ENCODE measurements around the gene CTIF.

Gene CTIF

DNA sequence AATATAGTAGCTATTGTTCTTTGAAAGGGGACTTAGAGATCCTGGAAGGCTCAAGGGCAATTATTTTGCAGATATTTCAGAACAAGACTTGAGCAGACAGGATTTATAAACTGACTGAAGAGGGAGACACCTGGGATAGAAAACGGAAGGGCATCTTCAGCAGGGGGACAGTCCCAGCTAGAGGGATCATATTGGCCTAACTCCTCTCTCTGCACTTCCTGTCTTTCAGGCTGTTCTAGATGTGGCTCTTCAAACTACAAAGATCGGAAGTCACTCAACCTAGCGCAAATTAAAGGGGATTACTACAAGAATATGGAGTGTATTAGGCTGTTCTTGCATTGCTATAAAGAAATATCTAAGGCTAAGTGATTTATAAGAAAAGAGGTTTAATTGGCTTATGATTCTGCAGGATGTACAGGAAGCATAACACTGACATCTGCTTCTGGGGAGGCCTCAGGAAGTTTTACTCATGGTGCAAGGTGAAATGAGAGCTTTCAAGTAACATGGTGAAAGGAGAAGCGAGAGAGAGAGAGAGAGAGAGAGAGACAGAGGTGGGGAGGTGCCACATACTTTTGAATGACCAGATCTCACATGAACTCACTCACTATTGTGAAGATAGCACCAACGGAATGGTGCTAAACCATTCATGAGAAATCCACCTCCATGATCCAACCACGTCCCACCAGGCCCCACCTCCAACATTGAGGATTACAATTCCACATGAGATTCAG is 5.3 kb upstream of the CTIF start:
- no peak for DNase-seq

DNA sequence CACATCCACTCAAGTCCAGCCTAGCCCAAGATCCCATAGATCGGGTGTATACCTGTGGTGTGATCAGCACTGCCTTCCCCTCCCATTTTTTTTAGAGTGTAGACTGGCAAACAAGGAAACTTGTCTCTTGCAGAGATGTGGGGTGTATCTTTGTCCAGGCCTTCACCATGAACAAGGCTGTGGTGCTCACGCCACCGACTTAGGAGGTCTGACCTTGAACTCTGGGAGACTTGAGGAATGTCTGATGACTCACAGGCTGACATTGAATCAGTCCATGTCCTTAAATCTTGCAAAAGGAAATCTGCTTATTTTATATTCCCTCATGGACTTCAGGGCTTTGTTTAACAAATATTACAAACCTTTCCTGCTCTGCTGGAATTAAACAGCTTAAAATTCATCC is 4.5 kb upstream of the CTIF start:
- no peak for DNase-seq

DNA sequence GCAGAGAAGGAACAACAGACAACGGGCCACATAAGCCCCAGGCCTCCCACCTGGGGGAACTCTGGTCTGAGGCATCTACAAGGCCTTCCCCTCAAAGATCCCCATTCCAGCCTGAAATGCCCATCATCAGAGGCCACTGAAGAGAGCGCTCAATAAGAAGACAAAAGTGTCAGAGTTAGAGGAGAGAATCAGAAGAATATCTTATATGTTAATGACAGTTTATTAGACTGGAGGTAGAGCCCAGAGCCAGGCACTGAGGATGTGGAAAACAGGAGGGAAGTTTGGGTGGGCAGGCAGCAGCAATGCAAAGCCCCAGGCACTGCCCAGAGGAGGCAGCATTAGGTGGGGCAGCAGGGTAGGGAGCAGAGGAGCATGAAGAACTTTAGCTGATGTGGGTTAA is 2.9 kb upstream of the CTIF start:
- DNase-seq: no peak

DNA sequence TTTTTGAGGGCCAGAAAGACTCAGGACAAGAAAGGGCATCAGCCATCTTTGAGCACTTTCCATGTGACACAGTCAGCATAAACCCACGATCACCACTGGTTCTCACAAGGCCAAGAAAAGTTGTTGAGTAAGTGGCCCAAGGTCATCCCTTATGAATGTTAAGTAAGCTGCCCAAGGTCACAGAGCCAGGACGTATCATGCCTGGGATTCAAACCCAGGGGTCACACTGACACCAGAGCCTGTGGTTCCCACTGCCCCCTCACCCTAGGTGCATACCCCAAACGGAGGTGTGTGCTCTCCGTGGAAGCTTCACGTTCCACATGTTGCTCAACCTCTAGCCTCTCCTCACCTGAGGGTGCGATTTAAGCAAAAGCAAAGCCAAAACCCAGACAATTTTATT is 2.3 kb upstream of the CTIF start:
- DNase-seq: no peak

DNA sequence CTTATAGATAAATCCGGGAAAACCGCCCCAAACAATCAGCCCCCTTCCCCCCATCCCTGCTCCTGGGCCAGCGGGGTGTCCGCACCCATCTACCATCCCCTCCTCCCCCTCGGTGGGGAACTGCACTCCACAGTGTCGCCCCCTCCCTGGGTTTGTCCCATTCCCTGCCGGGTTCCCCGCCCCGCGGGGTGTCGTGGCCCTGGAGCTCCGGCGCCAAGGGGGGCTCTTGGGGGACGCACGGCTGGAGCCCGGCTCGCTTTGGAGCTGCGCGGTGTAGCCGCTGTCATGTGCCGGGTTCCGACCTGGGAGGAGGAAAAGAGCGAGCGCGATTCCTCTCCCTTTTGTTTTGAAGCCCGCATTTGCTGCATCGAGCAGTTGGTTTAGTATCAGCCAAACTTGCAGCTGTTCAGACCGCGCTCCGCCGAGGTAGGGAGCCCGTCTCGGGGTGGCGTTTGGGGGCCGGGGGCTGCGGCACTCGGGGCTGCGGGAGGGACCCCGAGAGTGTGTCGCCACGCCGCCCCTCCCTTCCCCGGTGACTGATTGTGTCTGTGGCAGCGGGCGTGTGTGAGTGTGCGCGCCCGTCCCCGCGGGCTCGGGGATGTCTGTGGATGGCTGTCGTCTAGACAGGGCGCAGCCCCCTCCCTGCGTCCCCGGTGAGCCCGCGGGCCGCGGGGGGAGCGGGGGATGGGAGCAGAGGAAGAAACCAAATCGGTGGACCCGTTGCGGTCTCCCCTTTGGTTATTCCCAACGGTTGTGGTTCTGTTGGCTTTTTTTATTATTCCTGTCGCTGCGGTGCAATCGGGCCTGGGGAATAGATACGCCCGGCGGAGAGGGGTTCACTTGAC is 797 bp downstream of the CTIF start:
- no peak for DNase-seq

DNA sequence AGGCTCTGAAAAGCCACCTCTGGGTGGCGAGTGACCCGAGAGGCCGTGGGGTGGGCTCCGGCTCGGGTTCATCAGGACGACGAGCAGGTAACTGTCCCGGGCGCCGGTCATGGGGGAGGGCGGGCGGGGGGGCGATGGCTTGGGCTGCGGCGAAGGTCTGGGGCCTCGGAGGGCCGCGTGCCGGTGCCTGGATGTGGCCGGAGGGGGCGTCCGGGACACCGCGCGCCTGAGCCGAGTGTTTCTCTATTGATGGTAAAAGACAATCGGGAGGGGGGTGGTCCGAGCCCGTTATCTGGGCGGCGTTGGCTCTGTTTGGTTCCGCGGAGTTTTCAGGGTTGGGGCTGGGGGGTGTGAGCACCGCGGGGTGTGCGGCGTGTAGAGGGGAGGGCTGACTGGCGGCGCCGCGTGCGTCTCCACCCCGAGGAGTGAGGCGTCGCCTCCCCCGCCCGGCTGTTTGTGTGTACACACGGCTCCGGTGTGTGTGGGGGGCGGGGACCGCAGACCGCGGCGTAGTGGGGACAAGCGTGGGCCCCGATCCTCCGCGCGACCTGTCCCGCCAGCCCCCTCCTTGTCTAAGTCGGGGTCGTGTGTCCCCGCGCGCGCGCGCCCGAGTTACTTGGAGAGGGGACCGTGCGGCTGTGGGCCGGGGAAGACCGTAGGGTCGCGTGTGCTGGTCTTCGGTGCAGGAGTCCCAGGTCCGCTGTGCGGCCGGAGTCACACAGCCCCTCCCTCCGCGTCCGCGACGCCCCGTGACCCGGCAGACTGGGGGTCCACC is 1.6 kb downstream of the CTIF start:
- no peak for DNase-seq

DNA sequence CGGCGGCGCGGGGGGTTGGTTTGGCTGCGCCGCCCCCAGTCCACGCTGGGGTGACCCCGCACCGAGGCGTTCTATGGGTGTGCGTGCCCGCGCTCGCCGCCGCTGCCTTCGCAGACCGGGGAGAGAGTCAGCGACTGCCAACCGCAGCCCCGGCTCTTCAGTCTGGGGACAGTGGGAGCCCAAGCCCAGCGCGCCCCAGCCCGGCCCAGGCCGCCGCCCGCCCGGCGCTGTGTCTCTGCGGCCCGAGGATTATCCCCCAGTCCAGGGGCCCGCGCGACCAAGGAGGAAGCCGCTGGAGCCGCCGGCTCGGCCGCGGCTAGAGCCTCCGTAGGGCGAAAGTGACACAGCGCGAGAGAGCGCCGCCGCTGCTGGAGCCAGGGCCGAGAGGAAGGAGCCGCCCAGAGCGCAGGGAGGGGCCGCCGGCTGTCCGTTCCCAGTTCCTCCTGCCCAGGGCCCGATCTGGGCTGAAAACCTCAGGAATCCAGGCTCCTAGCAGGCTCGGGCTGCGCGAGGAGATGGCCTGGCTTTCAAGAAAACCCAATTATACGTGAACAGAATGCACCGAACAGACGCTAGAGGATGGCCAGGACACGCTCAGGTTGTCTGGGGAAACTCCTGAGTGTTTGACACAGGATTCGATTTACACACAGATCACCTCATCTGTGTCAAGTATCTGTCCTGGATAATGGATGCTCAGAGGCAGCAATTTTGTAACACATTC is 2.4 kb downstream of the CTIF start:
- DNase-seq: no peak

DNA sequence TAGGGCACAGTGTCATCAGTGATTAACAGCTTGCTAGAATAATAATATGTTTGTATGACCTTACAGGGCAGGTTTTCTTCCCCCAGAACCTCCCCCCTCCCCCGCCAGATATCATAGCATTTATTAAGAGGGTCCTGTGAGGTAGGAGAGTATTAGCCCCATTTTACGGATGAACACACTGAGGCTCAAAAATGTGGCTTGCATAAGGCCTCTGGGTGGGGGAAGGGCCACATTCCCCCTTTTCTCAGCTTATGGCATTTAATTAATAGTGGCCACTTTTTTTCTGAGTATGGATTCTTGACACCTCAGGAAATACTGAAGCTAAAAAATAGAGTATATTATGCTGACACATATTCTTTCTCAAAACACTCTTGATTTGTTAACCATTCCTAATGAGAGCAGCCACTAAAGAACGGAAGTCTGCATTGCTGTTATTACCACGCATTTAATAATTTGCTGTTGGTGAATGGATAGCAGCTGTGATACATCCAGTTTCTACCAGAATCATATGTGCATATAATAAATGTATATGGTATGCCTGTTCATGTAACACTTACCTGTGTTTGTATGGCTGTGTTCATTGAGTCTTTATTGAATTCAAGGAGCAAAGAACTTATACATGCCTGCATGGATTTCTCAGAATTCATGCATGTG is 3.0 kb downstream of the CTIF start:
- DNase-seq: no peak

DNA sequence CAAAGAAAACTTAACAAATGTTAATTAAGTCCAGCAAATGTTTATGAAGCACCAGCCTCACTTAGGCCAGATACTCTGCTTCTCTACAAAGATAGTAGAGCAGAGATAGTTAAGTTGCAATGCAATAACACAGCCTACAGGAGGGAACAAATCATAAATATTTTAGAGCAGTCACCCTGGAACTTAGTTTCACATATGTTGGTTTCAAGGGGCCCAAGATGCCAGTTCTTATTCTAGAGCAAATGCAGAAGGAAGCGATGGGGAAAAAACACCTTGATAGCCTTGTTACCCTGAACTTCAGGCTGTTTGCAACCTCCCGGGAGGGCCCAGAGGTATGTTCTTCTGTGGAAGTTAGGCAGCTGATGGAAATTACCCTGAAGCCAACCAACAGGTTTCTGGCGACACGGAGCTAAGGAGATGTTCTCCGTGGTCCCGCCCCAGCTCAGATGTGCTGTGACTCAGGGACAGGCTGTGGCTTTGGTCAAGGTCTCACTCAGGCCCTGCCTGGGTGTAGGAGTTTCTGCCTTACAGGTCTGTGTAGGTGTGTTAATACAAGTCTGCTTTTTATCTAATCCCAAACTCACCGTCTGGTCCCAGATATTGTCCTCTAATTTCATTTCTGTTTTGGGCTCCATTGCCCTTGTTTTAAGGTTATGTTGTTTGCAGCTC is 3.8 kb downstream of the CTIF start:
- no peak for DNase-seq

DNA sequence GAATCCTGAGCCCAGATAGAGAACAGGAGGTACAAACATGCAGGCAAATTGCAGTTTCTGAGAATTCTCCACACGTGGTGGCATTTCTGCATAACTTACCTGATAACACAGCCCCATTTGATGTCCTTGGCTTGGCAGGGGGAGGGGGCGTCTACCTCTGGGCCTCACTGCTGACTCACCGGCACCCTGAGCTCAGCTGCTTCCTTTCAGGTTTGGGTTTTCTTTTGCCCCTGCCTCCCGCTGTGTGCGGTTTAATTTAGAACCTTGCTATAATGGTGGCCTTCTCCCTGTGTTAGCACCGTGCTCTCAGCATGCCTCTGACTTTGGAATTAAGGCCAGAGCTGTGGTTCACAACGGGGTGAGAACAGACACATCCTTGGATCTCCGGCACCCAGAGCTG is 4.4 kb downstream of the CTIF start:
- no peak for DNase-seq

DNA sequence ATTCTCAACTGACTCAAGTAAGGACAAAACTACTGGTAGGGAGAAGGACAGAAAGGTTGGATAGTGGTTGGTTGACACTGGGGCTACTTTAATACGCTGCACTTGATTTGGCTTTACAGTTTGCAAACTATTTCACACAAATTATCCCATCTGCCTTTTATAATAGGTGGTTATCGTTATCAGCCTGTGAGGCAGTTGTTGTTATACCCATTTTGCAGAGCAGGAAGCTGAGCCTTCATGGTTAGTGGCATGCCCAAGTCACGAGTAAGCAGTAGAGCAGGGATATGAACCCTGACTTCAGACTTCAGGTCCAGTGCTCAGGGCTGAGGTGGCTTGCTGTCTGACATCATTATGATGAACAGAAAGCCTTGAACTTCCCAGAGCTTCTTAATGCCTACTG is 5.3 kb downstream of the CTIF start:
- no peak for DNase-seq

DNA sequence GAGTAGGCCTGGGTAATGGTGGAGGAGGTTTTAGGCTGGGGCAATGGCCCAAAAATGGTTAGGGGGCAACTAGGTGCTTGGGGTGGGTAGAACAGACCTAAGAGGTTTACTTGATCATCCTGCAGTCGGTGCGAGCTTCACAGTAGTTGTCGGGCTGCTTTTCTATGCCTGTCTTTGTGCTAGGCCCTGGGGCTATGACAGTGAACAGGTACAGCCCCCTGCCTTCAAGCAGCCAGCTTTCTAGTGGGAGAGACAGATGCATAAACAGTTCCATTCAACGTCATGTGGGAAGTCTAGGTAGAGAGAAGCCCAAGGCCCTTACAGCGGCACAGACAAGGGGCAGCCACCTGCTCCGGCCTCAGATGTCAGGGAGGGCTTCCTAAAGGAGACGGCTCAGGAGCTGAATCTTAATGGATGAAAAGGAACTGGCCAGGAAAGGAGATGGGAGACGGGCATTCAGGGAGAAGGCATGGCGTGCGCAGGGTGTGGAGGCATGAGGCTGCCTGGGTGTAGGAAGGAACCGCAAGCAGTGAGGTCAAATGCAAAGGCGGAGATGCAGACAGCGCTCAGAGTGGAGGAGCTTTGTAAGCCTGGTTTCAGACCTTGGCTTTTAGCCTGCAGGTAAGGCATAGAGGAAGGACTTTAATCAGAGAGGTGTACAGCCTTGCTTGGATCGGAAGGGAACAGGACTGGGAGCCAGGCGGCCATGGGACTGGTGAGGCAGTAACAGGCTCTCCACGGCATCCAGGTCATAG is 6.0 kb downstream of the CTIF start:
- no peak for DNase-seq

DNA sequence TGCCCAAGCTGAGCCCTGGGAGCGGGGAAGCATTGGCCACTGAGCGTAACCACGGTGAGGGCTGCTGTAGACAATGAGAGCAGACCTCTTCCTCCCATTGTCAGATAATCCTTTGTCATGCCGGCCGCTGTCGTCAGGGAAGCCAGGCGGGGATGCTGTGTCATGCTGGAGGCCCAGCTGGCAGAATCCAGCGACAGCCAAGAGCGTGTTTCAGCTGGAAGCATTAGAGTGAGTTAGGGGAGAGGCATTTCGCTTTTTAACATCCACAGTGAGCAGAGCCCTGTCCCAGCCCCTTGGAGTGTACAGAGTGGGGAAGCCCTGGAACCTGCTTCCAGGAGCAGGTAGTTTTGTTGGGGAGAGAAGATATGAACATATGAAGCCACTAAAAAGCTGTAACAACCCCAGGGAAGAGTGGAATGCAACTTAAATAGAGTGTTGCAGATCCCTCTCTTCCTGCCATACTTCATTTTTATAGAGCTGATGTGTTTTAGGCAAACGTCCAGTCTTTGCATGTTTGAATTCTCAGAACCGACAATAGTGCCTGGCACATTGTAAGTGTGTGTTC is 7.0 kb downstream of the CTIF start:
- no peak for DNase-seq

DNA sequence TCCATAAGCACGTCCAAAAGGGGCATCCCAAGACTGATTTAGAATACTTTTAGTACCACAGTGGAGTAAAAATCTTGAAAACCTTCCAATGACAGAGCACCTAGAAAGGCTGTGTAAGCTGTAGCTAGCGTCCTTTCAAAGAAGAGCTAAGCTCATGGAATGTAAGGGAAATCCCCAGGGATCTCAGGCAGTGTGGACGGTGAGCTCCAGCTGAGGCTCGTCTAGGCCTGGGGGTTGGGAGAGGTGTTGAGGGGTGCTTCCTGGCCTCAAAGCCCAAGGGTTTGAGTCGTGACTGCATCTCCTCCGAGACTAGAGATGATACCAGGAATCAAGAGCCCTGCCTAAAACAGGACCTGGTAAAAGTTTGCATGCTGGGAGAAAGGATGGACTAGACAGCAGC is 7.6 kb downstream of the CTIF start:
- no peak for DNase-seq

DNA sequence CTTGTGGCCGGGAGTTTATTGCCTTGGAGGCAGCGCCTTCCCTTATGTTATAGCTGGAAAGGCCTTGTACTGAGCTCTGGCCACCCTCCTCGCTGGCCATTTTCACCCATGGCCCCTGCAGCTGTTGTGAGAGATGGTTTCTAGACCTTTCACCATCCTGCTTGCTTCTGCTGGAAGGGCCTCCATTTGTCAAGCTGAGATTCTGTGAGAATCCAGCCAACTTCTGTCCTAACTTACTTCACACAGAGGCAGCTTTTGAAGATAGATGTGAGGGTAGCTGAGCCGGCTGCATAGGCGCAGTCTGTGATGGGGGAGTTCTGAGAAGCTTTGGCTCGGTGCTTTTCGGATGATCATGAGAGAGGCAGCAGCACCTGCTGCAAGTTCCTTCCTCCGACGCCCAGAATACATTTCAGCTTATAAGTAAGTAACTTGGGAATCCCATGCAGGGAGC is 8.7 kb downstream of the CTIF start:
- no peak for DNase-seq

DNA sequence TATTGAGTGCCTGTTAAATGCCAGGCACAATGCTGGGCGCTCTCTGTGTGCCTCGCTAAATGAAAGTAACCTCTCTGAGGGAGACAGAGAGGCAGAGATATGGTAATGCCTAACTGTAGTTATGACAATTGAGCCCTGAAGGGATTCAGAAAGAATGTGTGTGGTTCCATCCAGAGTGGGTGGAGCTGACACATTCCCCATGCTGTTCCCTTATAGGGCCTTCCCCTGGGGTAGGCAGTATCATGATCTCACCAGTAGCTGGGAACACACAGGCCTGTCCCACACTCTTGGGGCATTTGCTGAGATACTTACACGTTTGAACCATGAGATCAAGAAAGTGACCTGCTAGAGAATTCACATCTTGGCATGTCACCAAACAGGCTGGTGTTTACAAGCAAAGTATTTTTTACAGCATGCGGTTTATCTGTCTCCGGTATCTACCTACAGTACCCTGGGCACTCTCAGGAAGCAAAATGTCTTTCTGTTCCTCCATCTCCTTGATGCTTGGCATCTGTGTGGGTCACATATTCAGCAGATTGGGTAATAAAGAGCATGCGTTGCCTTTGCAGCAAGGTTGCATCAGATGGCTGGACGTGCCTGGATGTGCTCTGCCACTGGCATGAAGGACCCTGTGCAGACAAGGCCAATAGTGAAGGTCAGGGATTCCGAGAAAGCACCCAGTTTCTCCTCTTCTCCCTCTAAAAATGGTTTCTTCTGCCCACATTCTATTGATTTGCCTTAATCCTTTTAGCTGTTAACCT is 9.4 kb downstream of the CTIF start:
- peak; percentile 24 for DNase-seq

DNA sequence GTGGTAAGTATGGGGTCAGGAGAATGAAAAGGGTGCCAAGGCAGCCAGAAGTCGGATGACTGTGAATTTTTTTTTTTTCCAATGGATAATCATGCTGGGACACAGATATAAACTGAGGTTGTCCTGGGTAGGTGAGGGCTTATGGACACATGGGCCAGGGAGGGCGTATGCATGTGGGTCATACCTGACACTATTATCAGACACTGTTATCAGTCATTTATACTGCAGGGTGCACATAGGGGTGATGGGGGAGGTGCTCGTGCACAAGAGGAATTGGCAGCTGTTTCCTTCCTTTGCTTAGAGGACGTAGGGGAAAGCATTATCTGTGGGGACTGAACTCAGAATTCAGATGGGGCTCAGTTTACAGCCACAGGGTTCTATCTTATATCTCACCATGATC is 10.1 kb downstream of the CTIF start:
- DNase-seq: no peak

DNA sequence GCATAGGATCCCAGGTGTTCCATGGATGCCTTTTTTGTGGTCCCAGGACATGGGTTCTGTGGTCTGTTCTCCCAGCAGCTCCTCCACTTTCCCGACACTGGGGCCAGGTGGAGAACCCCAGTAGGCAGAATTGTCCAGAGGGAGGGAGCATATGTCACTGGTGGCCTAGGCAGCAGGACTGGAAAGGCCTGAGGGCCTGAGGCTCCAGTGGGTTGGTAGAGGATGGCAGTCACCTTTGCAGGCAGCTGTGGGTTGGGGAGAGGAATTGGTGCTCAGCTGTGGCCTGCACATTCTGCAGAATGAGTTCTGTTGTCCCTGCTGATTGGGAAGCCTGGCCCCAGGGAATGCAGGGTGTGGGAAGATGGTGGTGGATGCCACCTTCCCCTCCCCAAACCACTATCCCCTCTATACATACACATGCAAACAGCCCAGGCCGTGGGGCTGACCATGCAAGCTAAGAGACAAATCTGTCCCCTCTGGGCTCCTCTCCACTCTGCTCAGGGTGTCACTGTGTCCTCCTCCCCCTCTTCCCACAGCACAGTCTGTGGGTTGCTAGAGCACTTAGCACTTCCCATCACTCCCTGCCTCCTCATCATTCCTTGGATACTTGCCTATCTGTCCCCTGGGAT is 11.4 kb downstream of the CTIF start:
- no peak for DNase-seq

DNA sequence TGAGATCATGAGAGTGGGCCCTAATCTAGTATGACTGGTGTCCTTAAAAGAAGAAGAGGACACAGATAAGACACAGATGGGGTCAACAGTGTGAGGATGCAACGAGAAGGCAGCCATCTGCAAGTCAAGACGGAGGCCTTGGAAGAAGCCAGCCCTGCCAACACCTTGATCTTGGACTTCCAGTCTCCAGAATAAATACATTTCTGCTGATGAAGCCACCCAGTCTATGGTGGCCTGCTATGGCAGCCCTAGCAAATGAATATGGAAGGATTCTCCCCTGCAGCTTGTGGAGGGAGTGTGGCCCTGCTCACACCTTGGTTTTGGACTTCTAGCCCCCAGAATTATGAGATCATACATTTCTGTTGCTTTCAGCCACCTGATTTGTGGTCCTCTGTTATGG is 12.3 kb downstream of the CTIF start:
- no peak for DNase-seq

DNA sequence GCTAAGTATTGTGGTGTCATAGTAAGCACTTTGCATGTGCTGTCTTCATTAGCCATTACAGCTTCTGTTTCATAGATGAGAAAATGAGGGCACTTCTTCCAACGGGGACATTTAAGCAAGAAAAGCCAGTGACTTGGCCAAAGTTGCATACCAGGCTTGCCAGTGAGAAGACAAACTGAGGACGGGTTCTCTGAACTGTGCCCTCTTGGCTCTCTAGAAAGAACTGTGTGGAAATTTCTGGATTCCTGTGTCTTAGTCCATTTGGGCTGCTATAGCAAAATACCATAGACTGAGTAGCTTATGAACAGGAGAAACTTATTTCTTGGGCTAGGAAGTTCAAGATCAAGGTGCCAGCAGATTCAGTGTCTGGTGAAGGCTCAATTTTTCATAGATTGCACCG is 13.3 kb downstream of the CTIF start:
- no peak for DNase-seq

Data from NCI-H1048 (cell line).